GM12878 (cell line): ENCODE data around the gene ALG12.

Experiments used
- TF ChIP-seq, protein P1 (sequence below), 3 experiments: IDR thresholded peaks in 2 of 3; conservative IDR thresholded peaks in 1 of 3; 2 replicates each; pipeline ENCODE4 v1.5.1; 2011; ENCODE audit warnings: low read depth in 3 of 3, low read length in 3 of 3, mild to moderate bottlenecking in 3 of 3, control low read depth in 2 of 3, moderate library complexity in 2 of 3, inconsistent platforms in 1 of 3, mixed read lengths in 1 of 3; ENCODE audit not compliant: control insufficient read depth in 2 of 3, insufficient read depth in 1 of 3; ENCODE audit errors: extremely low read depth in 1 of 3
- TF ChIP-seq, protein P2 (sequence below): fragments of 150-350 bp; IDR thresholded peaks from 2 replicates; pipeline ENCODE4 v1.6.1; 2016; ENCODE audit warnings: low read depth, low read length

DNA sequence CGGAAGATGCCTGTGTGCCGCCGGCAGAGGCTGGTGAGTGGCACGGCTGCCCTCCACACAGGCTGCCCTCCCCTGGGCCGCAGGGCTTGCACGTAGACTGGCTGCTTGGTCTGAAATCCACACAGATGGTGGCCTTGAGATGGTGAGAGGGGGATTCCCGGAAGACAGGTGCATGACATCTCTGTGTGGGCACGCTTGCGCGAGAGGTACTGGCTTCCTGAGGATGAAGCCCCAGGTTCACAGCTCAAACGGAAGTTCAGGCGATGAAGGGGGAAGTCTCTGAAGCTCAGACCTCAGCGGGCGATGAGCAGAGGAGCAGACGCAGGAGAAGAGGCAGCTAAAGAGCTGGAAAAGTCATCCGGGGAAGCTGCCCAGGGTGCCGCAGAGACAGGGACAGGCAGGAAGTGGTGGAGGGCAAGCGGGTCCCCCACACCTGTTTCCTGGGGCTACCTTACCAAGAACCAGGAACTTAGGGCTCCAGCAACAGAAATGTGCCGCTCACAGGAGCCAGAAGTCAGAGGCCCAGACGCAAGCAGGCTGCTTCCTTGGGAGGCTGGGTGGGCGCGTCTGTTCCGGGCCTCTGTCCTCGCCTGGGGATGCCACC lies 7.4 kb upstream of the ALG12 start:
- TF ChIP-seq, protein P1, sequence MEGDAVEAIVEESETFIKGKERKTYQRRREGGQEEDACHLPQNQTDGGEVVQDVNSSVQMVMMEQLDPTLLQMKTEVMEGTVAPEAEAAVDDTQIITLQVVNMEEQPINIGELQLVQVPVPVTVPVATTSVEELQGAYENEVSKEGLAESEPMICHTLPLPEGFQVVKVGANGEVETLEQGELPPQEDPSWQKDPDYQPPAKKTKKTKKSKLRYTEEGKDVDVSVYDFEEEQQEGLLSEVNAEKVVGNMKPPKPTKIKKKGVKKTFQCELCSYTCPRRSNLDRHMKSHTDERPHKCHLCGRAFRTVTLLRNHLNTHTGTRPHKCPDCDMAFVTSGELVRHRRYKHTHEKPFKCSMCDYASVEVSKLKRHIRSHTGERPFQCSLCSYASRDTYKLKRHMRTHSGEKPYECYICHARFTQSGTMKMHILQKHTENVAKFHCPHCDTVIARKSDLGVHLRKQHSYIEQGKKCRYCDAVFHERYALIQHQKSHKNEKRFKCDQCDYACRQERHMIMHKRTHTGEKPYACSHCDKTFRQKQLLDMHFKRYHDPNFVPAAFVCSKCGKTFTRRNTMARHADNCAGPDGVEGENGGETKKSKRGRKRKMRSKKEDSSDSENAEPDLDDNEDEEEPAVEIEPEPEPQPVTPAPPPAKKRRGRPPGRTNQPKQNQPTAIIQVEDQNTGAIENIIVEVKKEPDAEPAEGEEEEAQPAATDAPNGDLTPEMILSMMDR (IDR thresholded peaks at IDR 0.05 in 2 of 3, conservative IDR thresholded peaks at IDR 0.05 in 1 of 3; ENCODE audit: control insufficient read depth in 2 of 3, extremely low read depth in 1 of 3, insufficient read depth in 1 of 3, low read depth in 3 of 3, low read length in 3 of 3), result no peak
- TF ChIP-seq, protein P2, sequence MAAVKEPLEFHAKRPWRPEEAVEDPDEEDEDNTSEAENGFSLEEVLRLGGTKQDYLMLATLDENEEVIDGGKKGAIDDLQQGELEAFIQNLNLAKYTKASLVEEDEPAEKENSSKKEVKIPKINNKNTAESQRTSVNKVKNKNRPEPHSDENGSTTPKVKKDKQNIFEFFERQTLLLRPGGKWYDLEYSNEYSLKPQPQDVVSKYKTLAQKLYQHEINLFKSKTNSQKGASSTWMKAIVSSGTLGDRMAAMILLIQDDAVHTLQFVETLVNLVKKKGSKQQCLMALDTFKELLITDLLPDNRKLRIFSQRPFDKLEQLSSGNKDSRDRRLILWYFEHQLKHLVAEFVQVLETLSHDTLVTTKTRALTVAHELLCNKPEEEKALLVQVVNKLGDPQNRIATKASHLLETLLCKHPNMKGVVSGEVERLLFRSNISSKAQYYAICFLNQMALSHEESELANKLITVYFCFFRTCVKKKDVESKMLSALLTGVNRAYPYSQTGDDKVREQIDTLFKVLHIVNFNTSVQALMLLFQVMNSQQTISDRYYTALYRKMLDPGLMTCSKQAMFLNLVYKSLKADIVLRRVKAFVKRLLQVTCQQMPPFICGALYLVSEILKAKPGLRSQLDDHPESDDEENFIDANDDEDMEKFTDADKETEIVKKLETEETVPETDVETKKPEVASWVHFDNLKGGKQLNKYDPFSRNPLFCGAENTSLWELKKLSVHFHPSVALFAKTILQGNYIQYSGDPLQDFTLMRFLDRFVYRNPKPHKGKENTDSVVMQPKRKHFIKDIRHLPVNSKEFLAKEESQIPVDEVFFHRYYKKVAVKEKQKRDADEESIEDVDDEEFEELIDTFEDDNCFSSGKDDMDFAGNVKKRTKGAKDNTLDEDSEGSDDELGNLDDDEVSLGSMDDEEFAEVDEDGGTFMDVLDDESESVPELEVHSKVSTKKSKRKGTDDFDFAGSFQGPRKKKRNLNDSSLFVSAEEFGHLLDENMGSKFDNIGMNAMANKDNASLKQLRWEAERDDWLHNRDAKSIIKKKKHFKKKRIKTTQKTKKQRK, result no peak
